ENCODE results near the gene ACVR2A. TPM values are rescaled to one million over a fixed set of nuclear protein-coding genes. Genes with fewer than 3 reads are reported as not detected.
A peak's percentile ranks its signal among the peaks of the same experiment; 100 is the strongest.

Gene ACVR2A
- total RNA-seq, 2 experiments from 2014 or later = 13.3 to 14.6 TPM

- ATAC-seq (ENCODE audit: poor library complexity) = no peak
- no peak for DNase-seq
- Mint-ChIP-seq H3K27ac (peak overlapping the region; percentile 61), H3K9me3 (no peaks in the 10 kb centered on the region), H3K4me3 (no peak overlapping the region), H3K4me1 (ENCODE audit: low read depth) (peaks cover 26% of the 10 kb centered on the region), H3K36me3 (ENCODE audit: low read depth) (peaks cover 48% of the 10 kb centered on the region), H3K27me3 (no peaks in the 10 kb centered on the region)
- H3K4me1 ChIP-seq (ENCODE audit: insufficient read depth, low read length) = no peaks in the 10 kb centered on the region
- H3K4me3 ChIP-seq (ENCODE audit: low read length) = no peak overlapping the region
- H3K9me3 ChIP-seq (ENCODE audit: control insufficient read depth in 1 of 2, insufficient read depth in 1 of 2, low read length in 2 of 2) = no peaks in the 10 kb centered on the region
- ChIA-PET CTCF (interaction anchor here (1.5 kb wide), 1 partner anchor 14 kb away, joined by 3 read pairs; no protein-coding TSS in a partner anchor), POLR2A (no interaction called here)
- TF ChIP-seq, protein P1, sequence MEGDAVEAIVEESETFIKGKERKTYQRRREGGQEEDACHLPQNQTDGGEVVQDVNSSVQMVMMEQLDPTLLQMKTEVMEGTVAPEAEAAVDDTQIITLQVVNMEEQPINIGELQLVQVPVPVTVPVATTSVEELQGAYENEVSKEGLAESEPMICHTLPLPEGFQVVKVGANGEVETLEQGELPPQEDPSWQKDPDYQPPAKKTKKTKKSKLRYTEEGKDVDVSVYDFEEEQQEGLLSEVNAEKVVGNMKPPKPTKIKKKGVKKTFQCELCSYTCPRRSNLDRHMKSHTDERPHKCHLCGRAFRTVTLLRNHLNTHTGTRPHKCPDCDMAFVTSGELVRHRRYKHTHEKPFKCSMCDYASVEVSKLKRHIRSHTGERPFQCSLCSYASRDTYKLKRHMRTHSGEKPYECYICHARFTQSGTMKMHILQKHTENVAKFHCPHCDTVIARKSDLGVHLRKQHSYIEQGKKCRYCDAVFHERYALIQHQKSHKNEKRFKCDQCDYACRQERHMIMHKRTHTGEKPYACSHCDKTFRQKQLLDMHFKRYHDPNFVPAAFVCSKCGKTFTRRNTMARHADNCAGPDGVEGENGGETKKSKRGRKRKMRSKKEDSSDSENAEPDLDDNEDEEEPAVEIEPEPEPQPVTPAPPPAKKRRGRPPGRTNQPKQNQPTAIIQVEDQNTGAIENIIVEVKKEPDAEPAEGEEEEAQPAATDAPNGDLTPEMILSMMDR (IDR thresholded peaks at IDR 0.05) = no peak
- H3K27ac ChIP-seq (ENCODE audit: low read depth in 1 of 2, low read length in 2 of 2) = no peak overlapping the region
- intact Hi-C loops (cut with DNase I, micrococcal nuclease) = no loop called here
- H3K36me3 ChIP-seq (ENCODE audit: insufficient read depth, low read length) = peaks cover 8% of the 10 kb centered on the region
- H3K27me3 ChIP-seq (ENCODE audit: control insufficient read depth in 1 of 2, insufficient read depth in 2 of 2, low read length in 2 of 2) = no peaks in the 10 kb centered on the region
These were observed 79.8 kb downstream of the ACVR2A start for GRCh38 chr2:147924647-147925046.

DNA sequence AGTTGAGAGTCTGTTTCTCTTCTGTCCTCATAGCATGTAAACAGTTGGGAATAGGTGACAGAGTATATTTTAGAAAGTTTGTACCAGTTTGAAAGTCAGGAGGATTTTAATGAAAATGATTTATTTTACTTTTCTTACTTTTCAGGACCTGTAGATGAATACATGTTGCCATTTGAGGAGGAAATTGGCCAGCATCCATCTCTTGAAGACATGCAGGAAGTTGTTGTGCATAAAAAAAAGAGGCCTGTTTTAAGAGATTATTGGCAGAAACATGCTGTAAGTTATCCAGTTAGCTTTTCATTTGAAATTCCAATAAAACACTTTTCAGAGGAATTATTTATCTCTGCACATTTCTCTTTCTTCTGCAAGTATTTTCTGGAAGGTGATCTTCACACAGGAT lies 81.1 kb downstream of the ACVR2A start:
- Mint-ChIP-seq H3K27me3 (no peaks in the 10 kb centered on the region), H3K27ac (peak overlapping the region; percentile 61), H3K4me1 (ENCODE audit: low read depth) (peaks cover 26% of the 10 kb centered on the region), H3K36me3 (ENCODE audit: low read depth) (peaks cover 42% of the 10 kb centered on the region), H3K9me3 (no peaks in the 10 kb centered on the region), H3K4me3 (no peak overlapping the region)
- no peak for ATAC-seq (ENCODE audit: poor library complexity)
- H3K36me3 ChIP-seq (ENCODE audit: insufficient read depth, low read length) = peaks cover 8% of the 10 kb centered on the region
- intact Hi-C loops (cut with DNase I, micrococcal nuclease) = no loop called here
- no peak overlapping the region for H3K4me3 ChIP-seq (ENCODE audit: low read length)
- H3K4me1 ChIP-seq (ENCODE audit: insufficient read depth, low read length) = no peaks in the 10 kb centered on the region
- no peaks in the 10 kb centered on the region for H3K9me3 ChIP-seq (ENCODE audit: control insufficient read depth in 1 of 2, insufficient read depth in 1 of 2, low read length in 2 of 2)
- no peak overlapping the region for H3K27ac ChIP-seq (ENCODE audit: low read depth in 1 of 2, low read length in 2 of 2)
- ChIA-PET POLR2A (no interaction called here), CTCF (interaction anchor here (1.5 kb wide), 1 partner anchor 15 kb away, joined by 3 read pairs; no protein-coding TSS in a partner anchor)
- peak in 1 of 14 experiments; percentile 3 for DNase-seq
- H3K27me3 ChIP-seq (ENCODE audit: control insufficient read depth in 1 of 2, insufficient read depth in 2 of 2, low read length in 2 of 2) = no peaks in the 10 kb centered on the region
- TF ChIP-seq, protein P1 (IDR thresholded peaks at IDR 0.05) = no peak

DNA sequence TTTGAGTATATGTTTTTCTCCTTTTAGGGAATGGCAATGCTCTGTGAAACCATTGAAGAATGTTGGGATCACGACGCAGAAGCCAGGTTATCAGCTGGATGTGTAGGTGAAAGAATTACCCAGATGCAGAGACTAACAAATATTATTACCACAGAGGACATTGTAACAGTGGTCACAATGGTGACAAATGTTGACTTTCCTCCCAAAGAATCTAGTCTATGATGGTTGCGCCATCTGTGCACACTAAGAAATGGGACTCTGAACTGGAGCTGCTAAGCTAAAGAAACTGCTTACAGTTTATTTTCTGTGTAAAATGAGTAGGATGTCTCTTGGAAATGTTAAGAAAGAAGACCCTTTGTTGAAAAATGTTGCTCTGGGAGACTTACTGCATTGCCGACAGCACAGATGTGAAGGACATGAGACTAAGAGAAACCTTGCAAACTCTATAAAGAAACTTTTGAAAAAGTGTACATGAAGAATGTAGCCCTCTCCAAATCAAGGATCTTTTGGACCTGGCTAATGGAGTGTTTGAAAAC lies 82.3 kb downstream of the ACVR2A start:
- Mint-ChIP-seq H3K4me1 (ENCODE audit: low read depth) (peaks cover 26% of the 10 kb centered on the region), H3K9me3 (no peaks in the 10 kb centered on the region), H3K27ac (peak overlapping the region; percentile 61), H3K4me3 (no peak overlapping the region), H3K36me3 (ENCODE audit: low read depth) (peaks cover 35% of the 10 kb centered on the region), H3K27me3 (no peaks in the 10 kb centered on the region)
- intact Hi-C loops (cut with DNase I, micrococcal nuclease) = no loop called here
- ChIA-PET CTCF (no interaction called here), POLR2A (no interaction called here)
- no peaks in the 10 kb centered on the region for H3K9me3 ChIP-seq (ENCODE audit: control insufficient read depth in 1 of 2, insufficient read depth in 1 of 2, low read length in 2 of 2)
- DNase-seq (no peak), ATAC-seq (ENCODE audit: poor library complexity) (no peak)
- TF ChIP-seq, protein P1 (IDR thresholded peaks at IDR 0.05) = no peak
- H3K27me3 ChIP-seq (ENCODE audit: control insufficient read depth in 1 of 2, insufficient read depth in 2 of 2, low read length in 2 of 2) = no peaks in the 10 kb centered on the region
- peaks cover 4% of the 10 kb centered on the region for H3K36me3 ChIP-seq (ENCODE audit: insufficient read depth, low read length)
- H3K4me3 ChIP-seq (ENCODE audit: low read length) = no peak overlapping the region
- no peaks in the 10 kb centered on the region for H3K4me1 ChIP-seq (ENCODE audit: insufficient read depth, low read length)
- no peak overlapping the region for H3K27ac ChIP-seq (ENCODE audit: low read depth in 1 of 2, low read length in 2 of 2)

Measured in CD4-positive, alpha-beta T cell (primary cell).